ENCODE data around the gene ENO2.

ENO2 gene

DNA sequence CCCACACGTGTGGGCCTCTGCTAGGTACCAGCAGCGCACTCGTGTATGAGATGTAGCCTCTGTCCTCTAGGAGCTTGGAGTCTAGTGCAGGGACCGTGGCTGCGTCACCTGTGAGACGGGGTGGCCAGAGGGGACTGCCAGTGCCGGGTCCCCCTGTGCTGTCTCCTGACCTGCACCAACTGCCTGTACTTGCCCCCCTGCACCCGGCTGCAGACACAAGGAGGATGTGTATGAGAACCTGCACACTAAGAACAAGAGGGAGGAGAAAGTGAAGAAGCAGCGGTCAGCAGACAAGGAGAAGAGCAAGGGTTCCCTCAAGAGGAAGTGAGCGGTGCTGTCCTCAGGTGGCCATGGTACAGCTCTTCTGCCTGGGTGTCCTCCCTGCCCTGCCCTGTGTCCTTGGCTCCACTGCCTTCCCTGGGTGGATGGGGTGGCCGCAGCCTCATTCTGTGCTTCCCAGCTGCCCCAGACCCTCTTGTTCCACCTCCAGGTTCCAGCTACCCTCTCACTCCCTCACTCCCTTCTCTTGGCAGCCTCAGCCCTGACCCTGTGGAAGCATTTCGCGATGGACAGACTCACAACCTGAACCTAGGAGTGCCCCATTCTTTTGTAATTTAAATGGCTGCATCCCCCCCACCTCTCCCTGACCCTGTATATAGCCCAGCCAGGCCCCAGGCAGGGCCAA lies 46.4 kb downstream of the ENO2 start:
- peak; percentile 18 for DNase-seq (ENCODE audit: low spot score)

DNA sequence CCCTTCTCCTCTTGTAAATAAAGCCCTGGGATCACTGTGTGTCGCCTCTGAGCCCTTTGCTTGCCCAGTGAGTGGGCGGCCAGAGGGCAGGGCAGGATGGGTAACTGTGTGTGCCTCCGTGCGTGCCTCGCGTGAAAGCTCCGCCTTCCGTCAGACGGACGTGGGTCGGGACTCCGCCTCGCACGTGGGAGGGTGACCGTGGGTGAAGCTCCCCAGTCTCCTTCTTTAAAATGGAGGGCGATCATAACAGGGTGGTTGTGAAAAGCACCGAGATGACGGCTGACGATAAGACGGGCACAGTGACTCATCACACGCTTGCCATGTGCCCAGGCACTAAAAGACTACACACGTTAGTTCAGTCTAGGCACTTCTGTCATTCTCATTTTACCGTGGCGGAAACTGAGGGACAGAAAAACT lies 46.9 kb downstream of the ENO2 start:
- DNase-seq (ENCODE audit: low spot score): peak; percentile 69

DNA sequence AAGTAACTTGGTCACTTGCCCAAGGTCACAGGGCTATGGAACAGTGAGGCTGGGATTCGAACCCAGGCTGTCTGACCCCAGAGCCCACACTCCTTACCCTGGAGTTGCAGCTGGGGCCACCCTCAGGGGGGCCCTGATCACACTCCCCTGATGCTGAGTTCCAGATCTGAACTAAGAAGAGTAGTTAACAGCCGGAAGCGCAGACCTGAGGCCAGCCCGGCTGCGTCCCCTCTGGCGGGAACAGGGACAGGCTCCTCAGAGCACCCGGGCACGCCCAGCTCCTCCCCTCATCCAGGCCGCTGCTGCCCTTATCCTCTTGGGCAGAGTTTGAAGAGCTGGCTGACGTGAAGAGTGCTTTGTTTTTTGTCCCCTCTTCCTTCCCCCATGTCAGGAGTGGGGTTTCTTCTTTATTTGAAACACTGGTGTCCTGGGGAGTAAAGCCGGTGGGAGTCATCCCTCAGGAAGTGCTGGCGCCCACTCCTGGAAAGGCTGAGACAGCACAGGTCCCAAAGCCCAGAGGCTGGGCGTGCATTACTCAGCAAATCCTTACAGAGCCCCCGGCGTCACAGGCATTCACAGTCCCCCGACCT lies 47.4 kb downstream of the ENO2 start:
- DNase-seq (ENCODE audit: low spot score): peak; percentile 76

DNA sequence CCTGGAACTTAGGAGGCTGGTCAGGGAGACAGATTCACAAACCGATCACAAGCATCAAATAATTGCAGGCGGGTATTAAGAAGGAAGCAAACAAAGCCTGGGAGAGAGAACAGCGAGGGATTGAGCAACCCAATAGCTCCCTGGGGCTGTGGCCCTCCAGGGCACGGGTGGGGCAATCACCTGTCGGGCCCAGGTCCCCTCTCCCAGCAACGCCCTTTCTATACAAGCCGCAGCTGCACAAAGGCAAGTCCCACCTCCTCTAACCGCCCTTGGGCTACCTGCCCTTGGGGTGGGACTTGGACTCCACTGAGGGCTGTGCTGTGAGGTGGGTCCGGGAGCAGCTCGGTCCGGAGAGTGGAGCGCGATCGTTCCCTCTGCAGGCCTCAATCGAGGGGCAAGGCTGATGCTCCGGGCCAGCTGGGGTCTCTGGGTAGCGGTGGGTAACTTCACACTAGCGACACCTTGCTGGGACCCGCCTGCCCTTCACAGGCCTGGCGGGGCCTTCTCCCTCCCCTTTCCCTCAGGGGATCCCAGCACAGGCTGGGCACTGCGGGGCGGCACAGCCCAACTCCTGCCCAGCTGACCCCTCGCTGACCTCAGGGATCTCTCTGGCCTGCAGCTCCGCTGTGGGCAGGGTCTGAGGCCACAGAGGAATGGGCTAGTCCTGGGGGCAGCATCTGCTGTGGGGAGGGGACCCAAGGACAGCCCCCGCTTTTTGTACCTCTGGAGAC lies 48.1 kb downstream of the ENO2 start:
- DNase-seq (ENCODE audit: low spot score): no peak

DNA sequence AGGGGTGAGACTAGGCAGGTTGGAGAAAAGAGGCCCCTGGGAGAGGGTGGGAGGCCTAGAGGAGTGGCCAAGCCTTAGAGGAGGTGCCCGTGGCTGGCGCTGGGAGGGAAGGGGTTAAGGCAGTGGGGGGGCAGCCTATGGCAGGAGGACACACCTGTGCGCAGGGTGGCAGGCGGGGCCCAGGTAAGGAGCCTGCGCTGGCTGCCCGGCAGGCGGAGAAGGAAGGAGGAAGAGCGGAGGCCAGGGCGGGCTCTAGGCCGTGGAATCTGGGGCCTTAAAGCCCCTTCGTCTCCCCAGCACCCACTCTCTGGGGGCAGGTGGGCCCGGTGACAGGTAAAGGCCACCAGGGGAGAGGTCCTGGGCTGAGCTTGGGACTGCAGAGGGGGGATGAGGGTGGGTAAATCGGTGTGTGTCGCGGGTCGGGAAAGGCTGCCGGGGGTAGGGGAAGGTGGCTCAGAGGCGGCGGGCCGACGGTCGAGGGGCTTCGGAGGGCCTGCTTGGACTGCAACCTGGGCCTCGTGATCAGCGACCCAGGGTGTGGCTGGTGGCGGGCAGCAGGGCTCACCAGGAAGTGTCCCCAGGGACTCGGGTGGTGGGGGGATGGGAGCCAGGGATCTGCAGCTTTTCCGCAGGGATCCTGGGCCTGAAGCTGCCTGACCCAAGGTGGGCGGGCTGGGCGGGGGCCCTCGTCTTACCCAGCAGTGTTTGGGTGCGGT lies 48.8 kb downstream of the ENO2 start:
- DNase-seq (ENCODE audit: low spot score): no peak

DNA sequence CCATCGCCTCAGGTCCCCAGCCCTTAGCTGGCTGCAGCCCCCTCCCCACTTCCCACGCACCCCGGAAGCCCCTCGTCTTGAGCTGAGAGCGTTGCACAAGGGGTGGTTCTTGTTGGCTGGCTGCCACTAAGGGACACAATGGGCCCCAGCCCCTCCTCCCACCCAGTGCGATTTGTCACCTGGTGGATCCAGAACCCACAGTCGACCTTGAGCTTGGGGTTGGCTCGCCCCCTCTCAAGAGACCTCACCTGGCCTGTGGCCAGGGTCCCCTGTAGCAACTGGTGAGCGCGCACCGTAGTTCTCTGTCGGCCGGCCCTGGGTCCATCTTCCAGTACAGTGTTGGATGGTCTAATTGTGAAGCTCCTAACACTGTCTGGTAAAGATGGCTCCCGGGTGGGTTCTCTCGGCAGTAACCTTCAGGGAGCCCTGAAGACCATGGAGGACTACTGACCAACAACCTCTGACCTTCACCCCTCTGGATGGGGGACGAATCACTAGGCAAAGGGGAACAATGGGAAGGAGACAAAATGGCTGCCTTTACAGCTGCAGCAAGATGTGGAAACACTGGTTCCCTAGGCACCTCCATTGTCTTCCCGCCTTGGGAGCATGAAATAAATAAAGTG lies 49.5 kb downstream of the ENO2 start:
- no peak for DNase-seq (ENCODE audit: low spot score)

DNA sequence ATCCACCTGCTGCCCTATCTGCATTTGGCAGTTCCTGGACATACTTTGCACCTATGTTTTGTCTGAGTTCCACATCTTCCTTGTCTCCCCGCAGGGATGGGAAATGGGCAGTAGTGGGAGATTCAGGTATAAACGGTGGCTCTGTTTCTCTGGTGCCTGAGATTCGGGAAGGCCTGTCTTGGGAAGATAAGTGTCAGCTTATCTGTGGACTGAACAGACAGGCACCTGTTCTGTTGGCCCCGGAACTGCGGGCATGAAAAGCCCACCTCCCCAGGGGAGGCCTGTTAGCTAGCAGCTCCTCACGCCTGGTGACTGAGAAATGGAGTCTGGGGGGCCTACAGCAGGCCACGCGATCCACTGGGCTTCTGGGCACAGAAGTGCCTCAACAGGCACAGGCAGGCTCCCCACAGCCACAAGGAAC lies 50.2 kb downstream of the ENO2 start:
- no peak for DNase-seq (ENCODE audit: low spot score)

DNA sequence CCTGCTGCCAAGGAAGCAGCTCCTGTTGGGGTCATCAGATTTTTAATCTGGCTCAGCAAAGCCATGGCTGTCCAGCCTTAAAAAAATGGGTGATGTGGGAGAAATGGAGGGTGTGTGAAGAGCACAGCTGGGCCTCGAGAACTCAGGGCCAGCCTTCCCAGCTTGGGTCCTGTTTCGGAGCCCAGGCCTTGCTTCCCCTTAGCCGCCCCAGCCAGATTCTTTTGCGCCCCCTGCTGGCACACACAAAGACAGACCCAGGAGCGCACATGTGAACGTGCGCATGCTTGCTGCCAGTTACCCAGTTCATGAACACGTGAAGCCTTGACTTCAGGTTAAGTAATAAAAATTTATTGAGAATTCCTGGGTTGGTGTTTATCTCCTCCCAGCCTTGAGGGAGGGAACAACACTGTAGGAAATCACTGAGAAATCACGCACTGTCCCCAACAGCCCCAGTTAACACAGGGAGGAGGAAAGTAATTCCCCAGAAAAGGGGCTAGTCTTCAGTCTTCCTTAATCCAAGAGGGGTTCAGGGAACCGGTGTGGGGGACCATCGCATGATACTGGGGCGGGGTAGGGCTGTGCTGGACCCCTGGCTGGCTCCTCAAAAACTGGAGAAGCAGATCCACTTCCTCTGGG lies 50.8 kb downstream of the ENO2 start:
- peak; percentile 66 for DNase-seq (ENCODE audit: low spot score)

DNA sequence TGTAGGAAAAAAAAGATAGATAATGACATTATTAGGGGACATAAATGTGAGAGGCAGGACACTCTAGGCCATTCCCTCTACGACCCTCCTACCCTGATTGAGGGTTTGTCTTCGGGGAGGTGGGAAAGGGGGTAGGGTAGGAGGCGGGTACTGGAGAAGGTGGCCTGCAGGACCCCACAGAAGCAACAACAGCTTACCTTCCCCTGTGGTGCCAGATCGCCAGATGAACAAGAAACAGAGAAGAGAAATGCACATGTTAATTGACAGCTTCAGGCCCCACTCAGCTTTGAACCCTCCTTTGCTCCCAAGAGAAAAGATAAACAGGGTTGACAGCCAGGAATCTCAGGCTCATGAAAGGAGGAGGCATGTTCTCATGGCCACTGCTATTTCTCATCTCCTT lies 51.3 kb downstream of the ENO2 start:
- no peak for DNase-seq (ENCODE audit: low spot score)

DNA sequence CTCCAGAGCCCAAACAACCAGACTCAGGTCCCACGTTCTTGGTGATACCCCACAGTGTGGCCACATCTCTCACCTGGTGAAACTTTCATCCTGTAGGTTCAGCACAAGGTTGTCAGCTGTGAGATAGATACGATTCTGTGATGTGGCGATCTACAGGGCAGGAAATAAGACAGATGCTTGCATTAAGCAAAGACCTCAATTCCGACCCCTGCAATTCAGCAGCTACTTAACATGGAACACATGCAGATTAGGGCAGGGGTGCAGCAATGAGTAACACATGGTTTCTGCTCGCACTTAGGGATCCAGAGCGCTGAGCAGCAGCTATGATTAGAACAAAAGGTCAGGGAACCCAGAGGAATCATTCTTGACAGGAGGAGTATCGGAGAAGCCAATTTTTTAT lies 52.0 kb downstream of the ENO2 start:
- no peak for DNase-seq (ENCODE audit: low spot score)

DNA sequence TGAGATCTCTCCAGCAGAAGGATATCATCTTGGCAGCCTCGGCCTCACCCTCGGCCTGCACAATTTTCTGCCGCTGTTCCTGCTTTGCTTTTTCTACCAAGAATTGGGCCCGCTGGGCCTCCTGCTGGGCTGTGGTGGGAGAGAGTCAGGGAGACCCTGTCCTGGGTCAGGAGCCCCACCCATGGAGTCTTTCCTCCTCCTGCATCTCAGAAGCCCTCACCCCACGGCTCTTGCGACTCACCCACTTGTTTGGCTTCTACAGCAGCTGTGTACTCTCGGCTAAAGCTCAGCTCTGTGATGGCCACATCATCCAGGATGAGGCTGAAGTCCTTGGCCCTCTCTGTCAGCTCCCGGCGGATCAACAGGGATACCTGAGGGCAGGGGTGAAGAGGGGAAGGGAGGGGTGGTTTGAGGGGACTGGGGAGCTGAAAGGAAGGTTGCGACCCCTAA lies 53.3 kb downstream of the ENO2 start:
- DNase-seq (ENCODE audit: low spot score): no peak

DNA sequence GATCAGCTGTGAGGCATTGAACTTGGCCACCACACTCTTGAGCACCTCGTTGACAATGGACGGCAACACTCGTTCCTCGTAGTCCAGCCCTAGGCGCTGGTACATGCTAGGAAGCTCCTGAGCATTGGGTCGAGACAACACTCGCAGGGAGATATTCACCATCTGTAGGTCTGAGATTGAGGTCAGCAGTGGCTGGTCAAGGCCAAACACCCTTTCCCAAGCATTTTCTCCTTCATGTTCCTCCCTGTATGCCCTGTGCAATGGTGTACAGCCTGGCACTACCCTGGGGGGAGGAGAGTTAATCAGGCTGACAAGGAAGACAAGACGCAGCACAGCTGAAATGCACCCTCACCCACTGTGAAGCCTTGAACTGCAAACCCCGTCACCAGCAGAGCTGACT lies 54.0 kb downstream of the ENO2 start:
- no peak for DNase-seq (ENCODE audit: low spot score)

DNA sequence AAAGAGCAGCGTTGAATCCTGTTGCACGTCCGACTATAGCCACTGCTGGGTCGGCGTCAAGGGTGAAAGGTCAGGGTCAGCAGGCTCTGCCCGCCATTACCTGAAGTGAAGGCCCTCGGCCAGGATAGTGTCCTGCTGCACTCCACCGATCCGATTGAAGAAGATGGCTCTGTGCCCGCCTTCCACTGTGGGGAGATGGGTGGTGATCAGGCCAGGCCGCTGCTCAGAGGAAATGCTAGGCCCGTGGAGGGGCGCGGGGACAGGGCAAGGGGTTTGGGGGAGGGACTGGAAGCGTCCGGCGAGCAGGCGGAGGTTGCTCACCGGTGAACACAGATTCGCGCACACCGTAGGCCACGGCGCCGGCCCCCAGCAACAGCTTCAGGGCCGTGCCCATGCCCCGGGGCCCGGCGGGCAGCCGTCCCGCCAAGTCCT lies 55.7 kb downstream of the ENO2 start:
- no peak for DNase-seq (ENCODE audit: low spot score)

Data from COLO829 (cell line).